HepG2 (cell line): Measurements from ENCODE around the gene NUP93.

Experiments used
- CHD2 ChIP-seq: IDR thresholded peaks from 2 replicates; pipeline ENCODE4 v1.6.1; 2011; ENCODE audit warnings: low read depth, low read length, improper control_type of control experiment
- CTCF ChIP-seq: sonication (generic); formaldehyde crosslinking; IDR thresholded peaks from 2 replicates; pipeline ENCODE4 v1.5.0; 2020; ENCODE audit warnings: mild to moderate bottlenecking, missing genetic modification reagents, moderate library complexity
- ELF1 ChIP-seq: sonication (generic); formaldehyde crosslinking; IDR thresholded peaks from 2 replicates; pipeline ENCODE4 v1.4.0; 2020; ENCODE audit warnings: missing genetic modification reagents
- HDAC2 ChIP-seq: sonication (generic); formaldehyde crosslinking; IDR thresholded peaks from 2 replicates; pipeline ENCODE4 v1.4.0; 2020; ENCODE audit warnings: missing genetic modification reagents
- HHEX ChIP-seq: IDR thresholded peaks from 2 replicates; pipeline ENCODE4 v1.6.1; 2016; ENCODE audit warnings: control low read depth
- SMC3 ChIP-seq: IDR thresholded peaks from 2 replicates; pipeline ENCODE4 v1.6.1; 2011; ENCODE audit warnings: low read length, improper control_type of control experiment
- SUZ12 ChIP-seq: fragments of 150-350 bp; IDR thresholded peaks from 2 replicates; pipeline ENCODE4 v1.6.1; 2014; ENCODE audit warnings: low read depth, low read length
- ZNF484 ChIP-seq: sonication (generic); formaldehyde crosslinking; IDR thresholded peaks from 2 replicates; pipeline ENCODE4 v1.5.1; 2020; ENCODE audit warnings: mild to moderate bottlenecking, low read depth, missing genetic modification reagents, borderline replicate concordance
- ZNF780A ChIP-seq: sonication (generic); formaldehyde crosslinking; IDR thresholded peaks from 2 replicates; pipeline ENCODE4 v1.8.0; 2022; ENCODE audit warnings: mild to moderate bottlenecking, missing genetic modification reagents, moderate library complexity

- TF ChIP-seq CHD2 (no peak), ZNF484 (CRISPR knock-in tag) (no peak), ELF1 (CRISPR knock-in tag) (no peak), CTCF (CRISPR knock-in tag) (no peak), SMC3 (no peak), SUZ12 (no peak), ZNF780A (CRISPR knock-in tag) (no peak), HHEX (CRISPR knock-in tag) (no peak), HDAC2 (CRISPR knock-in tag) (no peak)
These were observed 135.6 kb downstream of the NUP93 start for GRCh38 chr16:56865394-56866062.
